Activated naive CD4-positive, alpha-beta T cell treated with anti-CD3 and anti-CD28 coated beads for 36 hours (primary cell): ENCODE measurements around the gene DNAAF9. TPM values are rescaled to one million over a fixed set of nuclear protein-coding genes. Genes with fewer than 3 reads are reported as not detected.

Experiments used
- CTCF ChIA-PET: fragments of 350-600 bp; sonication (Branson Sonifier 250); formaldehyde crosslinking; loops from one replicate; lab custom pipeline; 2021; ENCODE audit warnings: antibody characterized with exemption; lab: Charles Lee
- DNase-seq: peaks from one replicate; pipeline ENCODE4 v3.0.0-alpha.2; 2020
- H3K27ac Mint-ChIP-seq: one replicate; pipeline ENCODE4 v1.8.0; 2021; ENCODE audit warnings: mild to moderate bottlenecking, mixed read lengths
- H3K27me3 Mint-ChIP-seq: one replicate; pipeline ENCODE4 v1.8.0; 2021; ENCODE audit warnings: low read depth, mixed read lengths
- H3K36me3 Mint-ChIP-seq: one replicate; pipeline ENCODE4 v1.8.0; 2021; ENCODE audit warnings: low read depth, mixed read lengths
- H3K4me1 Mint-ChIP-seq: one replicate; pipeline ENCODE4 v1.8.0; 2021; ENCODE audit warnings: low read depth, mixed read lengths
- H3K4me3 Mint-ChIP-seq: one replicate; pipeline ENCODE4 v1.8.0; 2021; ENCODE audit warnings: mild to moderate bottlenecking, moderate library complexity, mixed read lengths
- H3K9me3 Mint-ChIP-seq: one replicate; pipeline ENCODE4 v1.8.0; 2021; ENCODE audit warnings: mixed read lengths
- intact Hi-C: fragments of 100-400 bp; cut with micrococcal nuclease; formaldehyde crosslinking; loops from one replicate; pipeline ENCODE4 v1.15.1; 2023
- total RNA-seq, 2 experiments: library from RNA; stranded (reverse); gene quantifications; one replicate each; pipeline ENCODE4 v1.2.3, GENCODE V29; 2021

DNAAF9 gene
- total RNA-seq, 2 experiments from 2014 or later = 0.35 to 0.43 TPM

GRCh38 chr20:3407771-3408637 lies 535 bp upstream of the DNAAF9 start:
- H3K4me3 Mint-ChIP-seq = peak overlapping the region; percentile 95
- CTCF ChIA-PET = no interaction called here

GRCh38 chr20:3406481-3407039 lies 909 bp downstream of the DNAAF9 start:
- CTCF ChIA-PET = interaction anchor here (0.7 to 0.8 kb wide), 3 partner anchors 14 to 1434 kb away, joined by 3 to 5 read pairs (median 4); no protein-coding TSS in a partner anchor
- Mint-ChIP-seq H3K27me3 (peaks cover 4% of the 10 kb centered on the region), H3K4me1 (peaks cover 20% of the 10 kb centered on the region), H3K36me3 (peaks cover 2% of the 10 kb centered on the region), H3K27ac (no peak overlapping the region), H3K4me3 (peak overlapping the region; percentile 77), H3K9me3 (no peaks in the 10 kb centered on the region)
- DNase-seq = no peak
- intact Hi-C loops = loop anchor here (5.0 to 10.0 kb wide), 3 partner anchors 361 to 578 kb away; partner anchors contain the start of genes ADISSP, PCED1A and VPS16

More at GRCh38 chr20:3407771-3408637, 535 bp upstream of the DNAAF9 start:
- Mint-ChIP-seq H3K9me3 (no peaks in the 10 kb centered on the region), H3K27ac (peak overlapping the region; percentile 57), H3K36me3 (peaks cover 2% of the 10 kb centered on the region), H3K27me3 (peaks cover 4% of the 10 kb centered on the region), H3K4me1 (peaks cover 20% of the 10 kb centered on the region)
- intact Hi-C loops = loop anchor here (1.0 to 10.0 kb wide), 5 partner anchors 63 to 577 kb away; partner anchors contain the start of genes ADISSP, ATRN, ITPA and PCED1A
- DNase-seq = peak; percentile 63

- H3K27ac Mint-ChIP-seq = no peak overlapping the region
- CTCF ChIA-PET = interaction anchor here (0.8 kb wide), 2 partner anchors 13 to 68 kb away, joined by 4 to 5 read pairs; no protein-coding TSS in a partner anchor
- H3K9me3 Mint-ChIP-seq = no peaks in the 10 kb centered on the region
- no peak overlapping the region for H3K4me3 Mint-ChIP-seq
- no peak for DNase-seq
- peaks cover 2% of the 10 kb centered on the region for H3K36me3 Mint-ChIP-seq
- H3K4me1 Mint-ChIP-seq = peaks cover 20% of the 10 kb centered on the region
- intact Hi-C loops = loop anchor here (5.0 to 10.0 kb wide), 3 partner anchors 361 to 579 kb away; partner anchors contain the start of genes ADISSP, PCED1A and VPS16
- peaks cover 4% of the 10 kb centered on the region for H3K27me3 Mint-ChIP-seq
These were observed 1.6 kb downstream of the DNAAF9 start for GRCh38 chr20:3405696-3406358.

DNA sequence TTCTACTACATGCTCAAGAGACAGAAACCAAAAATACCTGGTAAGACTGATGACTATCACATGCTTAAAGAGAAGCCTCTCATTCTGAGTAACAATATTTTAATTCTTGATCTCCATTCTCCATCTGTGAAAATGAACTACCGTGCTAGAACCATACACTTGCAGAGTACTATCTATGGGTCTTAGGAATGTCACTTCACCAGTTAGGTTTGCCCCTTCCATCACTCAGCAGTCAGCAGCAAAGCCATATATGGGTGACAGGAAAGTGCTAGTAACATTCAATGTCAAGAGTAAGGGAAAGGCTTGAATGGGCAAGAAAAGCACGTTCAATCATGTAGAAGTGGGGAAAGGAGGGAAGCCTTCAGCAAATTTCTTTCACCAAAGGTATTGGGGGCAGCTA lies 2.3 kb downstream of the DNAAF9 start:
- peaks cover 2% of the 10 kb centered on the region for H3K36me3 Mint-ChIP-seq
- intact Hi-C loops = loop anchor here (5.0 to 10.0 kb wide), 3 partner anchors 362 to 580 kb away; partner anchors contain the start of genes ADISSP, PCED1A and VPS16
- H3K27me3 Mint-ChIP-seq = peaks cover 4% of the 10 kb centered on the region
- CTCF ChIA-PET = no interaction called here
- no peaks in the 10 kb centered on the region for H3K9me3 Mint-ChIP-seq
- peaks cover 20% of the 10 kb centered on the region for H3K4me1 Mint-ChIP-seq
- H3K27ac Mint-ChIP-seq = no peak overlapping the region
- no peak for DNase-seq
- H3K4me3 Mint-ChIP-seq = no peak overlapping the region

- intact Hi-C loops = loop anchor here (10.0 kb wide), 1 partner anchor 580 kb away; no protein-coding TSS in a partner anchor
- Mint-ChIP-seq H3K36me3 (peaks cover 2% of the 10 kb centered on the region), H3K9me3 (no peaks in the 10 kb centered on the region), H3K4me3 (no peak overlapping the region), H3K4me1 (peaks cover 20% of the 10 kb centered on the region), H3K27ac (no peak overlapping the region), H3K27me3 (peaks cover 4% of the 10 kb centered on the region)
- CTCF ChIA-PET = no interaction called here
- DNase-seq = no peak
These were observed 3.1 kb downstream of the DNAAF9 start for GRCh38 chr20:3404402-3404801.

DNA sequence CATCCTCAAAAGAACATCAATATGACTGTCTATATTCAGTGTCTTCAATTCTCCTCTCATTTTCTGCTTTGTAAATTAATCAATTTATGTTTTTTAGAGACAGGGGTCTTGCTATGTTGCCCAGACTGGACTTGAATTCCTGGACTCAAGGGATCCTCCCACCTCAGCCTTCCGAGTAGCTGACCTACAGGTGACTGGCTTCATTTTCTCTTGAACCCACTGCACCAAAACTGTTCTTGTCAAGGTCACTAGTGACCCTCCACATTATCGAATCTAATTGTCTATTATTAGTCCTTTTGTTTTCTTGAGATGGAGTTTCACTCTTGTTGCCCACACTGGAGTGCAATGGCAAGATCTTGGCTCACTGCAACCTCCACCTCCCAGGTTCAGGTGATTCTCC lies 3.7 kb downstream of the DNAAF9 start:
- H3K4me1 Mint-ChIP-seq = peaks cover 18% of the 10 kb centered on the region
- no peak for DNase-seq
- no peak overlapping the region for H3K27ac Mint-ChIP-seq
- no peaks in the 10 kb centered on the region for H3K9me3 Mint-ChIP-seq
- intact Hi-C loops = loop anchor here (10.0 kb wide), 1 partner anchor 581 kb away; no protein-coding TSS in a partner anchor
- no peak overlapping the region for H3K4me3 Mint-ChIP-seq
- peaks cover 4% of the 10 kb centered on the region for H3K27me3 Mint-ChIP-seq
- CTCF ChIA-PET = interaction anchor here (0.6 kb wide), 1 partner anchor 80 kb away, joined by 4 read pairs; no protein-coding TSS in a partner anchor
- H3K36me3 Mint-ChIP-seq = peaks cover 2% of the 10 kb centered on the region

GRCh38 chr20:3402453-3402852 lies 5.0 kb downstream of the DNAAF9 start:
- CTCF ChIA-PET = no interaction called here
- Mint-ChIP-seq H3K36me3 (no peaks in the 10 kb centered on the region), H3K27ac (no peak overlapping the region), H3K4me3 (no peak overlapping the region), H3K4me1 (peaks cover 13% of the 10 kb centered on the region), H3K9me3 (no peaks in the 10 kb centered on the region), H3K27me3 (peaks cover 4% of the 10 kb centered on the region)
- intact Hi-C loops = loop anchor here (10.0 kb wide), 1 partner anchor 582 kb away; no protein-coding TSS in a partner anchor
- no peak for DNase-seq

- intact Hi-C loops = loop anchor here (10.0 kb wide), 1 partner anchor 584 kb away; no protein-coding TSS in a partner anchor
- Mint-ChIP-seq H3K36me3 (peaks cover 4% of the 10 kb centered on the region), H3K9me3 (peaks cover 8% of the 10 kb centered on the region), H3K4me1 (peaks cover 7% of the 10 kb centered on the region), H3K27me3 (no peaks in the 10 kb centered on the region), H3K27ac (no peak overlapping the region), H3K4me3 (no peak overlapping the region)
- DNase-seq = no peak
- CTCF ChIA-PET = interaction anchor here (0.6 to 0.7 kb wide), 3 partner anchors 331 to 878 kb away, joined by 3 to 4 read pairs (median 3); no protein-coding TSS in a partner anchor
These were observed 7.0 kb downstream of the DNAAF9 start for GRCh38 chr20:3400260-3401155.

- Mint-ChIP-seq H3K36me3 (peaks cover 4% of the 10 kb centered on the region), H3K27ac (no peak overlapping the region), H3K9me3 (peaks cover 8% of the 10 kb centered on the region), H3K4me1 (no peaks in the 10 kb centered on the region), H3K27me3 (no peaks in the 10 kb centered on the region), H3K4me3 (no peak overlapping the region)
- intact Hi-C loops = no loop called here
- CTCF ChIA-PET = interaction anchor here (0.7 kb wide), 1 partner anchor 93 kb away, joined by 3 read pairs; no protein-coding TSS in a partner anchor
- DNase-seq = no peak
These were observed 8.7 kb downstream of the DNAAF9 start for GRCh38 chr20:3398681-3399252.

GRCh38 chr20:3396492-3396891 lies 11.0 kb downstream of the DNAAF9 start:
- H3K27me3 Mint-ChIP-seq = no peaks in the 10 kb centered on the region
- peaks cover 4% of the 10 kb centered on the region for H3K36me3 Mint-ChIP-seq
- H3K4me1 Mint-ChIP-seq = no peaks in the 10 kb centered on the region
- peaks cover 8% of the 10 kb centered on the region for H3K9me3 Mint-ChIP-seq
- DNase-seq = no peak
- no peak overlapping the region for H3K27ac Mint-ChIP-seq
- CTCF ChIA-PET = no interaction called here
- H3K4me3 Mint-ChIP-seq = no peak overlapping the region
- intact Hi-C loops = no loop called here

- H3K4me3 Mint-ChIP-seq = no peak overlapping the region
- no peak overlapping the region for H3K27ac Mint-ChIP-seq
- H3K36me3 Mint-ChIP-seq = peaks cover 4% of the 10 kb centered on the region
- no peak for DNase-seq
- H3K9me3 Mint-ChIP-seq = peaks cover 8% of the 10 kb centered on the region
- H3K4me1 Mint-ChIP-seq = peaks cover 1% of the 10 kb centered on the region
- CTCF ChIA-PET = interaction anchor here (0.7 kb wide), 2 partner anchors 14 to 123 kb away, joined by 3 to 4 read pairs; no protein-coding TSS in a partner anchor
- intact Hi-C loops = no loop called here
- no peaks in the 10 kb centered on the region for H3K27me3 Mint-ChIP-seq
These were observed 14.7 kb downstream of the DNAAF9 start for GRCh38 chr20:3392756-3393155.
